SK-N-SH treated with all-trans-retinoic acid at 6 μM for 48 hours (cell line): ENCODE measurements around the gene PMS1.

ENCODE experiments used
- ATAC-seq: fragments of 200-7000 bp; cut with Tn5 transposase; 3 replicates; pipeline ENCODE4 v1.9.1; 2020; ENCODE audit warnings: mild to moderate bottlenecking, moderate library complexity
- ARNTL ChIP-seq: fragments of 450-650 bp; formaldehyde crosslinking; IDR thresholded peaks from 2 replicates; pipeline ENCODE4 v1.5.0; 2020; ENCODE audit warnings: low read depth, mild to moderate bottlenecking, moderate library complexity, borderline replicate concordance
- CSDC2 ChIP-seq: fragments of 250-450 bp; sonication (Bioruptor Pico); IDR thresholded peaks from 2 replicates; pipeline ENCODE4 v1.5.0; 2020; ENCODE audit warnings: mild to moderate bottlenecking, moderate library complexity
- ESRRG ChIP-seq: fragments of 250-450 bp; sonication (Bioruptor Pico); IDR thresholded peaks from 2 replicates; pipeline ENCODE4 v1.6.1; 2021; ENCODE audit warnings: mild to moderate bottlenecking
- GLIS3 ChIP-seq: fragments of 250-450 bp; sonication (Bioruptor Pico); IDR thresholded peaks from 2 replicates; pipeline ENCODE4 v1.5.0; 2020; ENCODE audit warnings: mild to moderate bottlenecking, moderate library complexity
- ISL1 ChIP-seq: fragments of 250-450 bp; sonication (Bioruptor Pico); IDR thresholded peaks from 2 replicates; pipeline ENCODE4 v2.1.2; 2022; ENCODE audit warnings: mild to moderate bottlenecking, moderate library complexity
- PPARA ChIP-seq: fragments of 250-450 bp; sonication (Bioruptor Pico); IDR thresholded peaks from 2 replicates; pipeline ENCODE4 v1.5.0; 2020; ENCODE audit warnings: mild to moderate bottlenecking, borderline replicate concordance
- RARB ChIP-seq: fragments of 250-450 bp; sonication (Bioruptor Pico); IDR thresholded peaks from 2 replicates; pipeline ENCODE4 v1.8.0; 2021; ENCODE audit warnings: mild to moderate bottlenecking, moderate library complexity
- SNAI2 ChIP-seq: fragments of 250-450 bp; sonication (Bioruptor Pico); IDR thresholded peaks from 2 replicates; pipeline ENCODE4 v1.5.0; 2020; ENCODE audit warnings: mild to moderate bottlenecking, moderate library complexity
- TCF4 ChIP-seq: fragments of 250-450 bp; sonication (Bioruptor Pico); IDR thresholded peaks from 2 replicates; pipeline ENCODE4 v1.8.0; 2021; ENCODE audit warnings: mild to moderate bottlenecking, moderate library complexity, borderline replicate concordance
- TOX ChIP-seq: fragments of 250-450 bp; sonication (Bioruptor Pico); IDR thresholded peaks from 2 replicates; pipeline ENCODE4 v1.8.0; 2021; ENCODE audit warnings: mild to moderate bottlenecking, moderate library complexity, borderline replicate concordance
- ZC3H10 ChIP-seq: fragments of 250-450 bp; sonication (Bioruptor Pico); IDR thresholded peaks from 2 replicates; pipeline ENCODE4 v1.5.1; 2021; ENCODE audit warnings: mild to moderate bottlenecking, moderate library complexity
- ZFP3 ChIP-seq: fragments of 250-450 bp; sonication (Bioruptor Pico); IDR thresholded peaks from 2 replicates; pipeline ENCODE4 v1.5.0; 2020; ENCODE audit warnings: mild to moderate bottlenecking, moderate library complexity
- ZFP30 ChIP-seq: fragments of 450-650 bp; formaldehyde crosslinking; IDR thresholded peaks from 2 replicates; pipeline ENCODE4 v1.5.0; 2022; ENCODE audit warnings: mild to moderate bottlenecking, moderate library complexity
- ZNF565 ChIP-seq: fragments of 450-650 bp; formaldehyde crosslinking; conservative IDR thresholded peaks from 2 replicates; pipeline ENCODE4 v1.5.0; 2020; ENCODE audit warnings: low read depth, mild to moderate bottlenecking, moderate library complexity
- ZNF70 ChIP-seq: fragments of 450-650 bp; formaldehyde crosslinking; IDR thresholded peaks from 2 replicates; pipeline ENCODE4 v1.5.0; 2020; ENCODE audit warnings: mild to moderate bottlenecking, moderate library complexity
- ZNF8 ChIP-seq: fragments of 450-650 bp; formaldehyde crosslinking; IDR thresholded peaks from 2 replicates; pipeline ENCODE4 v1.5.0; 2020; ENCODE audit warnings: mild to moderate bottlenecking, moderate library complexity
- TF ChIP-seq, protein P1 (sequence below): fragments of 250-450 bp; sonication (Bioruptor Pico); IDR thresholded peaks from 2 replicates; pipeline ENCODE4 v1.8.0; 2020; ENCODE audit warnings: mild to moderate bottlenecking, moderate library complexity, borderline replicate concordance
- TF ChIP-seq, protein P2 (sequence below): fragments of 250-450 bp; sonication (Bioruptor Pico); IDR thresholded peaks from 2 replicates; pipeline ENCODE4 v1.5.0; 2020; ENCODE audit warnings: mild to moderate bottlenecking, moderate library complexity
- TF ChIP-seq, protein P3 (sequence below): fragments of 250-450 bp; sonication (Bioruptor Pico); IDR thresholded peaks from 2 replicates; pipeline ENCODE4 v1.5.1; 2020; ENCODE audit warnings: low read depth, mild to moderate bottlenecking, moderate library complexity
- TF ChIP-seq, protein P4 (sequence below): fragments of 250-450 bp; sonication (Bioruptor Pico); IDR thresholded peaks from 2 replicates; pipeline ENCODE4 v1.5.1; 2021; ENCODE audit warnings: mild to moderate bottlenecking, moderate library complexity

The PMS1 gene

DNA sequence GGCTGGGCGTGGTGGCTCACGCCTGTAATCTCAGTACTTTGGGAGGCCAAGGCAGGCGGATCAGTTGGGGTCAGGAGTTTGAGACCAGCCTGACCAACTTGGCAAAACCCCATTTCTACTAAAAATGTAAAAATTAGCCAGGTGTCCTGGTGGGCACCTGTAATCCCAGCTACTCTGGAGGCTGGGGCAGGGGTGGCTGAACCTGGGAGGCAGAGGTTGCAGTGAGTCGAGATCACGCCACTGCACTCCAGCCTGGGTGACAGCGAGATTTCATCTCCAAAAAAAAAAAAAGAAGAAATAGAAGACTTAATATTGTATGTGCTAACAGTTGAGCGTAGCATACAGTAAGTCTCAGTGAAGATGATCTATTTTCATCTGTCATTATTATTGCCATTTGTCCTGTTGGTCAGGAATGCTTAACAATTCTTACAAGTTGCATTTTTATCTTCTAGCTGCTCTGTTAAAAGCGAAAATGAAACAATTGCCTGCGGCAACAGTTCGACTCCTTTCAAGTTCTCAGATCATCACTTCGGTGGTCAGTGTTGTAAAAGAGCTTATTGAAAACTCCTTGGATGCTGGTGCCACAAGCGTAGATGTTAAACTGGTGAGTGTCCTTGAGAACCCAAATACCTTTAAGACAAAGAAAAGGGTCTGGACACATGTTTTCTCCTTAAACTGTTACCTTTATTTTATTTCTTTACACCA is 7.2 kb downstream of the PMS1 start (continued):
- TF ChIP-seq, protein P1, sequence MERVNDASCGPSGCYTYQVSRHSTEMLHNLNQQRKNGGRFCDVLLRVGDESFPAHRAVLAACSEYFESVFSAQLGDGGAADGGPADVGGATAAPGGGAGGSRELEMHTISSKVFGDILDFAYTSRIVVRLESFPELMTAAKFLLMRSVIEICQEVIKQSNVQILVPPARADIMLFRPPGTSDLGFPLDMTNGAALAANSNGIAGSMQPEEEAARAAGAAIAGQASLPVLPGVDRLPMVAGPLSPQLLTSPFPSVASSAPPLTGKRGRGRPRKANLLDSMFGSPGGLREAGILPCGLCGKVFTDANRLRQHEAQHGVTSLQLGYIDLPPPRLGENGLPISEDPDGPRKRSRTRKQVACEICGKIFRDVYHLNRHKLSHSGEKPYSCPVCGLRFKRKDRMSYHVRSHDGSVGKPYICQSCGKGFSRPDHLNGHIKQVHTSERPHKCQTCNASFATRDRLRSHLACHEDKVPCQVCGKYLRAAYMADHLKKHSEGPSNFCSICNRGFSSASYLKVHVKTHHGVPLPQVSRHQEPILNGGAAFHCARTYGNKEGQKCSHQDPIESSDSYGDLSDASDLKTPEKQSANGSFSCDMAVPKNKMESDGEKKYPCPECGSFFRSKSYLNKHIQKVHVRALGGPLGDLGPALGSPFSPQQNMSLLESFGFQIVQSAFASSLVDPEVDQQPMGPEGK (CRISPR knock-in tag) = no peak
- no peak for TF ChIP-seq TOX (CRISPR knock-in tag)

DNA sequence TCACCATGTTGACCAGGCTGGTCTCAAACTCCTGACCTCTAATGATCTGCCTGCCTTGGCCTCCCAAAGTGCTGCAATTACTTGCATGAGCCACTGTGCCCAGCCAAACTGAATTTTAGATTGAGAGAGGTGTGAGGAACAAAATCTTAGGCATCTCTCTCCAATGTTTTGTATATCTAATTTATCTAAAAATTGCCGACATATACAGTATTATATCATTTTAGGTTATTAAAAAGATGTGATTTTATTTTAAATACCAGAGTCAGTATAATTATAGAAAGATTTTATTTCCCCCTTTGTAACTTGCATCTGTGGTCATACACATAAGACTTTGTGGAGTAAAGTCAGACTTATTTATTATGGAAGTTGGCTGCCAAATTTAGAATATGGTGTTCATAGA is 10.1 kb downstream of the PMS1 start:
- ATAC-seq = no peak

DNA sequence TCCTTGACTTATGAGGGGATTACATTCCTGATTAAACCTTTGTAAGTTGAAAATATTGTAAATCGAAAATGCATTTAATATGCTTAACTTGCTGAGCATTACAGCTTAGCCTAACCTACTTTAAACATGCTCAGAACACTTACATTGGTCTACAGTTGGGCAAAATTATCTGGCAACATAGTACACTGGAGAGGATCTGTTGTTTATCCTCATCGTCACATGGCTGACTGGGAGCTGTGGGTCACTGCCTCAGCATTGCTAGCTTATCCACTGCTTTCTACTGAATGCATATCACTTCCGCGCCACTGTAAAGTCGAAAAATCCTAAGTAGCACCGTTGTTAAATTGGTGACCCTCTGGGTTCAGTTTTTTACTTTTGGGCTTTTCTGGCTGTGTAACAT is 13.7 kb downstream of the PMS1 start:
- no peak for ATAC-seq
- no peak for TF ChIP-seq RARB (CRISPR knock-in tag)
- TF ChIP-seq, protein P1 (CRISPR knock-in tag) = no peak
- no peak for TF ChIP-seq ZNF70 (CRISPR knock-in tag)
- TF ChIP-seq ISL1 (CRISPR knock-in tag) = no peak
- no peak for TF ChIP-seq ESRRG (CRISPR knock-in tag)
- TF ChIP-seq, protein P2, sequence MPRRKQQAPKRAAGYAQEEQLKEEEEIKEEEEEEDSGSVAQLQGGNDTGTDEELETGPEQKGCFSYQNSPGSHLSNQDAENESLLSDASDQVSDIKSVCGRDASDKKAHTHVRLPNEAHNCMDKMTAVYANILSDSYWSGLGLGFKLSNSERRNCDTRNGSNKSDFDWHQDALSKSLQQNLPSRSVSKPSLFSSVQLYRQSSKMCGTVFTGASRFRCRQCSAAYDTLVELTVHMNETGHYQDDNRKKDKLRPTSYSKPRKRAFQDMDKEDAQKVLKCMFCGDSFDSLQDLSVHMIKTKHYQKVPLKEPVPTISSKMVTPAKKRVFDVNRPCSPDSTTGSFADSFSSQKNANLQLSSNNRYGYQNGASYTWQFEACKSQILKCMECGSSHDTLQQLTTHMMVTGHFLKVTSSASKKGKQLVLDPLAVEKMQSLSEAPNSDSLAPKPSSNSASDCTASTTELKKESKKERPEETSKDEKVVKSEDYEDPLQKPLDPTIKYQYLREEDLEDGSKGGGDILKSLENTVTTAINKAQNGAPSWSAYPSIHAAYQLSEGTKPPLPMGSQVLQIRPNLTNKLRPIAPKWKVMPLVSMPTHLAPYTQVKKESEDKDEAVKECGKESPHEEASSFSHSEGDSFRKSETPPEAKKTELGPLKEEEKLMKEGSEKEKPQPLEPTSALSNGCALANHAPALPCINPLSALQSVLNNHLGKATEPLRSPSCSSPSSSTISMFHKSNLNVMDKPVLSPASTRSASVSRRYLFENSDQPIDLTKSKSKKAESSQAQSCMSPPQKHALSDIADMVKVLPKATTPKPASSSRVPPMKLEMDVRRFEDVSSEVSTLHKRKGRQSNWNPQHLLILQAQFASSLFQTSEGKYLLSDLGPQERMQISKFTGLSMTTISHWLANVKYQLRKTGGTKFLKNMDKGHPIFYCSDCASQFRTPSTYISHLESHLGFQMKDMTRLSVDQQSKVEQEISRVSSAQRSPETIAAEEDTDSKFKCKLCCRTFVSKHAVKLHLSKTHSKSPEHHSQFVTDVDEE = no peak
- no peak for TF ChIP-seq ZNF565
- no peak for TF ChIP-seq ZC3H10 (CRISPR knock-in tag)
- TF ChIP-seq PPARA (CRISPR knock-in tag) = no peak
- TF ChIP-seq TCF4 (CRISPR knock-in tag) = no peak
- no peak for TF ChIP-seq TOX (CRISPR knock-in tag)
- no peak for TF ChIP-seq SNAI2 (CRISPR knock-in tag)
- TF ChIP-seq ZFP3 = no peak
- TF ChIP-seq ARNTL (CRISPR knock-in tag) = no peak
- no peak for TF ChIP-seq GLIS3 (CRISPR knock-in tag)
- TF ChIP-seq, protein P3, sequence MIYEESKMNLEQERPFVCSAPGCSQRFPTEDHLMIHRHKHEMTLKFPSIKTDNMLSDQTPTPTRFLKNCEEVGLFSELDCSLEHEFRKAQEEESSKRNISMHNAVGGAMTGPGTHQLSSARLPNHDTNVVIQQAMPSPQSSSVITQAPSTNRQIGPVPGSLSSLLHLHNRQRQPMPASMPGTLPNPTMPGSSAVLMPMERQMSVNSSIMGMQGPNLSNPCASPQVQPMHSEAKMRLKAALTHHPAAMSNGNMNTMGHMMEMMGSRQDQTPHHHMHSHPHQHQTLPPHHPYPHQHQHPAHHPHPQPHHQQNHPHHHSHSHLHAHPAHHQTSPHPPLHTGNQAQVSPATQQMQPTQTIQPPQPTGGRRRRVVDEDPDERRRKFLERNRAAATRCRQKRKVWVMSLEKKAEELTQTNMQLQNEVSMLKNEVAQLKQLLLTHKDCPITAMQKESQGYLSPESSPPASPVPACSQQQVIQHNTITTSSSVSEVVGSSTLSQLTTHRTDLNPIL (CRISPR knock-in tag) = no peak
- no peak for TF ChIP-seq CSDC2 (CRISPR knock-in tag)
- no peak for TF ChIP-seq ZNF8
- TF ChIP-seq ZFP30 = no peak
- TF ChIP-seq, protein P4, sequence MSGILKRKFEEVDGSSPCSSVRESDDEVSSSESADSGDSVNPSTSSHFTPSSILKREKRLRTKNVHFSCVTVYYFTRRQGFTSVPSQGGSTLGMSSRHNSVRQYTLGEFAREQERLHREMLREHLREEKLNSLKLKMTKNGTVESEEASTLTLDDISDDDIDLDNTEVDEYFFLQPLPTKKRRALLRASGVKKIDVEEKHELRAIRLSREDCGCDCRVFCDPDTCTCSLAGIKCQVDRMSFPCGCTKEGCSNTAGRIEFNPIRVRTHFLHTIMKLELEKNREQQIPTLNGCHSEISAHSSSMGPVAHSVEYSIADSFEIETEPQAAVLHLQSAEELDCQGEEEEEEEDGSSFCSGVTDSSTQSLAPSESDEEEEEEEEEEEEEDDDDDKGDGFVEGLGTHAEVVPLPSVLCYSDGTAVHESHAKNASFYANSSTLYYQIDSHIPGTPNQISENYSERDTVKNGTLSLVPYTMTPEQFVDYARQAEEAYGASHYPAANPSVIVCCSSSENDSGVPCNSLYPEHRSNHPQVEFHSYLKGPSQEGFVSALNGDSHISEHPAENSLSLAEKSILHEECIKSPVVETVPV = no peak

More for the DNA sequence above, 10.1 kb downstream of the PMS1 start:
- TF ChIP-seq RARB (CRISPR knock-in tag) = no peak
- TF ChIP-seq, protein P1 (CRISPR knock-in tag) = no peak
- no peak for TF ChIP-seq ZFP30
- TF ChIP-seq ZNF70 (CRISPR knock-in tag) = no peak
- TF ChIP-seq, protein P4 = no peak
- TF ChIP-seq SNAI2 (CRISPR knock-in tag) = no peak
